HepG2 (cell line): Measurements from ENCODE around the gene SREBF1. TPM values are rescaled to one million over a fixed set of nuclear protein-coding genes. Genes with fewer than 3 reads are reported as not detected.
A peak's percentile ranks its signal among the peaks of the same experiment; 100 is the strongest.

ENCODE experiments used
- DBP ChIP-seq: sonication (generic); formaldehyde crosslinking; IDR thresholded peaks from 2 replicates; pipeline ENCODE4 v1.4.0; 2020; ENCODE audit warnings: missing genetic modification reagents; ENCODE audit errors: not compliant biosample characterization
- FOSL2 ChIP-seq: sonication (generic); formaldehyde crosslinking; IDR thresholded peaks from 2 replicates; pipeline ENCODE4 v1.4.0; 2020; ENCODE audit warnings: missing genetic modification reagents
- GLI4 ChIP-seq: sonication (generic); formaldehyde crosslinking; IDR thresholded peaks from 2 replicates; pipeline ENCODE4 v1.5.1; 2020; ENCODE audit warnings: missing genetic modification reagents, mild to moderate bottlenecking, moderate library complexity, borderline replicate concordance
- HNRNPH1 ChIP-seq: fragments of 200-400 bp; formaldehyde crosslinking; optimal IDR thresholded peaks from 2 replicates; pipeline ENCODE3; 2017; ENCODE audit warnings: mild to moderate bottlenecking, low read depth, low read length
- KDM1A ChIP-seq: IDR thresholded peaks from 2 replicates; pipeline ENCODE4 v1.6.1; 2016; ENCODE audit warnings: missing compliant biosample characterization
- MED8 ChIP-seq: sonication (generic); formaldehyde crosslinking; IDR thresholded peaks from 2 replicates; pipeline ENCODE4 v1.8.1; 2023; ENCODE audit warnings: mild to moderate bottlenecking, missing genetic modification reagents; ENCODE audit not compliant: insufficient replicate concordance
- MTF1 ChIP-seq: sonication (generic); formaldehyde crosslinking; IDR thresholded peaks from 2 replicates; pipeline ENCODE4 v1.5.0; 2020; ENCODE audit warnings: missing genetic modification reagents
- NFIC ChIP-seq: IDR thresholded peaks from 2 replicates; pipeline ENCODE4 v1.6.1; 2012; ENCODE audit warnings: mild to moderate bottlenecking, low read length, inconsistent platforms
- SIN3A ChIP-seq: IDR thresholded peaks from 2 replicates; pipeline ENCODE4 v1.6.1; 2011; ENCODE audit warnings: low read depth, mild to moderate bottlenecking, control low read depth, low read length, borderline replicate concordance
- SIX1 ChIP-seq: sonication (generic); formaldehyde crosslinking; IDR thresholded peaks from 2 replicates; pipeline ENCODE4 v1.4.0; 2020; ENCODE audit warnings: missing genetic modification reagents, borderline replicate concordance
- SIX4 ChIP-seq: sonication (generic); formaldehyde crosslinking; IDR thresholded peaks from 2 replicates; pipeline ENCODE4 v1.4.0; 2020; ENCODE audit warnings: missing genetic modification reagents
- SMAD1 ChIP-seq: sonication (generic); formaldehyde crosslinking; IDR thresholded peaks from 2 replicates; pipeline ENCODE4 v1.4.0; 2020; ENCODE audit warnings: missing genetic modification reagents, low read depth, mild to moderate bottlenecking, borderline replicate concordance
- SNRNP70 ChIP-seq: fragments of 200-400 bp; formaldehyde crosslinking; IDR thresholded peaks from 2 replicates; pipeline ENCODE4 v1.6.1; 2017; ENCODE audit warnings: mild to moderate bottlenecking, low read depth, low read length, moderate library complexity
- STAG1 ChIP-seq: sonication (generic); formaldehyde crosslinking; IDR thresholded peaks from 2 replicates; pipeline ENCODE4 v1.4.0; 2020; ENCODE audit warnings: missing genetic modification reagents
- TGIF2 ChIP-seq: IDR thresholded peaks from 2 replicates; pipeline ENCODE4 v1.6.1; 2016; ENCODE audit warnings: control low read depth, missing compliant biosample characterization
- TRAFD1 ChIP-seq: sonication (generic); formaldehyde crosslinking; IDR thresholded peaks from 2 replicates; pipeline ENCODE4 v1.5.1; 2020; ENCODE audit warnings: missing genetic modification reagents, mild to moderate bottlenecking, borderline replicate concordance
- ZBTB7A ChIP-seq: sonication (generic); formaldehyde crosslinking; IDR thresholded peaks from 2 replicates; pipeline ENCODE4 v1.8.0; 2022; ENCODE audit warnings: mild to moderate bottlenecking, missing genetic modification reagents
- ZBTB7B ChIP-seq: sonication (generic); formaldehyde crosslinking; IDR thresholded peaks from 2 replicates; pipeline ENCODE4 v1.4.0; 2020; ENCODE audit warnings: missing genetic modification reagents
- ZFP37 ChIP-seq: sonication (generic); formaldehyde crosslinking; IDR thresholded peaks from 2 replicates; pipeline ENCODE4 v1.4.0; 2020; ENCODE audit warnings: missing genetic modification reagents, borderline replicate concordance
- ZNF205 ChIP-seq: IDR thresholded peaks from 2 replicates; pipeline ENCODE4 v1.6.1; 2018; ENCODE audit warnings: missing biosample characterization, missing genetic modification reagents
- ZNF530 ChIP-seq: sonication (generic); formaldehyde crosslinking; IDR thresholded peaks from 2 replicates; pipeline ENCODE4 v1.5.0; 2020; ENCODE audit warnings: low read depth, mild to moderate bottlenecking, missing genetic modification reagents
- ZNF672 ChIP-seq: sonication (generic); formaldehyde crosslinking; IDR thresholded peaks from 2 replicates; pipeline ENCODE4 v1.8.1; 2022; ENCODE audit warnings: missing genetic modification reagents
- ZNF772 ChIP-seq: sonication (generic); formaldehyde crosslinking; IDR thresholded peaks from 2 replicates; pipeline ENCODE4 v1.5.0; 2020; ENCODE audit warnings: mild to moderate bottlenecking, missing genetic modification reagents
- ZNF792 ChIP-seq: IDR thresholded peaks from 2 replicates; pipeline ENCODE4 v1.6.1; 2016
- polyA plus RNA-seq, 8 experiments: library from polyadenylated mRNA; depleted of rRNA in 3 of 8; stranded (reverse) in 7 of 8; unstranded in 1 of 8; fragments of >200 nt; fragmentation: Illumina TruSeq in 4 of 8; extraction: Trizol in 4 of 8; gene quantifications; 2 replicates each; pipeline versions ENCODE4 v1.2.1 to v1.2.3, GENCODE V29; 2011 to 2016; ENCODE audit warnings: low read depth in 4 of 8, missing spikeins in 1 of 8, mixed read lengths in 1 of 8; ENCODE audit not compliant: insufficient read depth in 1 of 8
- total RNA-seq, 5 experiments: library from RNA; depleted of rRNA; stranded (reverse); fragments of >200 nt; fragmentation: Illumina TruSeq; extraction: Trizol; gene quantifications; 2 replicates each; pipeline ENCODE4 v1.2.3, GENCODE V29; 2016; ENCODE audit warnings: low read depth in 1 of 5
- TF ChIP-seq, protein P1 (sequence below): sonication (generic); formaldehyde crosslinking; IDR thresholded peaks from 2 replicates; pipeline ENCODE4 v1.5.1; 2020; ENCODE audit warnings: mild to moderate bottlenecking, missing genetic modification reagents, borderline replicate concordance
- TF ChIP-seq, protein P2 (sequence below): IDR thresholded peaks from 2 replicates; pipeline ENCODE4 v1.6.1; 2016

The SREBF1 gene
- total and polyA plus RNA-seq, 2 of the 13 experiments (the other 11 are each of a cell fraction or from before 2014, with no cell fraction given), result 34.3 to 38.0 TPM

- TF ChIP-seq, protein P1, sequence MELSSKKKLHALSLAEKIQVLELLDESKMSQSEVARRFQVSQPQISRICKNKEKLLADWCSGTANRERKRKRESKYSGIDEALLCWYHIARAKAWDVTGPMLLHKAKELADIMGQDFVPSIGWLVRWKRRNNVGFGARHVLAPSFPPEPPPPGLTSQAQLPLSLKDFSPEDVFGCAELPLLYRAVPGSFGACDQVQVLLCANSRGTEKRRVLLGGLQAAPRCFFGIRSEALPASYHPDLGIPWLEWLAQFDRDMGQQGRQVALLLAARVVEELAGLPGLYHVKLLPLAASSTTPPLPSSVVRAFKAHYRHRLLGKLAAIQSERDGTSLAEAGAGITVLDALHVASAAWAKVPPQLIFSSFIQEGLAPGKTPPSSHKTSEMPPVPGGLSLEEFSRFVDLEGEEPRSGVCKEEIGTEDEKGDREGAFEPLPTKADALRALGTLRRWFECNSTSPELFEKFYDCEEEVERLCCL (CRISPR knock-in tag), result no peak
- TF ChIP-seq MED8 (CRISPR knock-in tag) (no peak), HNRNPH1 (no peak), ZNF792 (CRISPR knock-in tag) (no peak), TRAFD1 (no peak), KDM1A (CRISPR knock-in tag) (no peak), GLI4 (CRISPR knock-in tag) (no peak), ZNF772 (CRISPR knock-in tag) (no peak; the same call in 1 of the 2 replicates), ZNF205 (CRISPR knock-in tag) (no peak), SIX1 (CRISPR knock-in tag) (no peak), NFIC (no peak), ZBTB7A (CRISPR knock-in tag) (no peak; the same call in 1 of the 2 replicates), SIX4 (no peak), STAG1 (CRISPR knock-in tag) (peak; percentile 92), TGIF2 (CRISPR knock-in tag) (no peak), SNRNP70 (no peak), SMAD1 (CRISPR knock-in tag) (no peak), DBP (CRISPR knock-in tag) (peak; percentile 76), SIN3A (no peak), MTF1 (no peak), ZNF530 (CRISPR knock-in tag) (no peak), ZBTB7B (CRISPR knock-in tag) (peak; percentile 84), ZFP37 (CRISPR knock-in tag) (0 out of 2 replicates have a peak, but pooled peaks have one; percentile 53), FOSL2 (CRISPR knock-in tag) (no peak), ZNF672 (CRISPR knock-in tag) (no peak)
- TF ChIP-seq, protein P2, sequence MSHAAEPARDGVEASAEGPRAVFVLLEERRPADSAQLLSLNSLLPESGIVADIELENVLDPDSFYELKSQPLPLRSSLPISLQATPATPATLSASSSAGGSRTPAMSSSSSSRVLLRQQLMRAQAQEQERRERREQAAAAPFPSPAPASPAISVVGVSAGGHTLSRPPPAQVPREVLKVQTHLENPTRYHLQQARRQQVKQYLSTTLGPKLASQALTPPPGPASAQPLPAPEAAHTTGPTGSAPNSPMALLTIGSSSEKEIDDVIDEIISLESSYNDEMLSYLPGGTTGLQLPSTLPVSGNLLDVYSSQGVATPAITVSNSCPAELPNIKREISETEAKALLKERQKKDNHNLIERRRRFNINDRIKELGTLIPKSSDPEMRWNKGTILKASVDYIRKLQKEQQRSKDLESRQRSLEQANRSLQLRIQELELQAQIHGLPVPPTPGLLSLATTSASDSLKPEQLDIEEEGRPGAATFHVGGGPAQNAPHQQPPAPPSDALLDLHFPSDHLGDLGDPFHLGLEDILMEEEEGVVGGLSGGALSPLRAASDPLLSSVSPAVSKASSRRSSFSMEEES (CRISPR knock-in tag), result no peak
Observed at GRCh38 chr17:17812211-17813054, 24.4 kb downstream of the SREBF1 start (continued).
